ENCODE results near the gene PC.

- TF ChIP-seq ZNF274 (IDR thresholded peaks at IDR 0.05; ENCODE audit: low read depth, low read length) (no peak), YY1 (IDR thresholded peaks at IDR 0.05; ENCODE audit: insufficient read depth, insufficient read length) (no peak), SUZ12 (IDR thresholded peaks at IDR 0.05; ENCODE audit: extremely low read depth, insufficient read depth, insufficient read length) (no peak)
Observed at GRCh38 chr11:66864924-66865697, 93.1 kb downstream of the PC start.
